Stimulated activated naive B cell treated with anti-CD40 and anti-IgM and Interleukin-4, amounts not matched to agents 10 μg/mL and 1 μg/mL and 100 μg/mL, for 72 hours (primary cell): ENCODE measurements around the gene REEP1.
"Not testable (repeated sequence)": the region's sequence is repeated elsewhere in the genome, so short reads cannot be mapped to it uniquely, and the experiment has no call there.

Experiments
- ATAC-seq, 2 donors: fragments of 150-1000 bp; cut with Tn5 transposase; replicated peaks; 2 replicates each; pipeline ENCODE4 v1.10.0; 2021; ENCODE audit warnings: moderate library complexity in 1 of 2
- DNase-seq: peaks from one replicate; pipeline ENCODE4 v3.0.0; 2021
- H3K27ac Mint-ChIP-seq: one replicate; pipeline ENCODE4 v1.8.0; 2022; ENCODE audit warnings: mild to moderate bottlenecking, mixed read lengths
- H3K27me3 Mint-ChIP-seq, 2 donors: one replicate each; pipeline ENCODE4 v1.8.0; 2022; ENCODE audit warnings: mixed read lengths in 2 of 2
- H3K36me3 Mint-ChIP-seq, 2 donors: one replicate each; pipeline ENCODE4 v1.8.0; 2022; ENCODE audit warnings: mixed read lengths in 2 of 2, mild to moderate bottlenecking in 1 of 2
- H3K4me1 Mint-ChIP-seq, 2 donors: one replicate each; pipeline ENCODE4 v1.8.0; 2022; ENCODE audit warnings: mixed read lengths in 2 of 2, mild to moderate bottlenecking in 1 of 2
- H3K4me3 Mint-ChIP-seq, 2 donors: one replicate each; pipeline ENCODE4 v1.8.0; 2022; ENCODE audit warnings: mild to moderate bottlenecking in 2 of 2, mixed read lengths in 2 of 2, moderate library complexity in 1 of 2
- H3K9me3 Mint-ChIP-seq, 2 donors: one replicate each; pipeline ENCODE4 v1.8.0; 2022; ENCODE audit warnings: mixed read lengths in 2 of 2, mild to moderate bottlenecking in 1 of 2

Gene REEP1

GRCh38 chr2:86364894-86365293 lies 27.5 kb upstream of the REEP1 start:
- H3K27ac Mint-ChIP-seq, result no peak overlapping the region
- peaks cover 0 to 4% of the 10 kb centered on the region in 2 donors for H3K9me3 Mint-ChIP-seq

GRCh38 chr2:86360776-86361175 lies 23.4 kb upstream of the REEP1 start:
- no peak overlapping the region for H3K27ac Mint-ChIP-seq
- peaks cover 6 to 7% of the 10 kb centered on the region in 2 donors for H3K4me1 Mint-ChIP-seq
- DNase-seq (no peak), ATAC-seq (no peak)
- peaks cover 0 to 11% of the 10 kb centered on the region in 2 donors for H3K27me3 Mint-ChIP-seq
- no peaks in the 10 kb centered on the region for H3K36me3 Mint-ChIP-seq
- peaks cover 0 to 1% of the 10 kb centered on the region in 2 donors for H3K9me3 Mint-ChIP-seq
- no peak overlapping the region for H3K4me3 Mint-ChIP-seq

More at GRCh38 chr2:86364894-86365293, 27.5 kb upstream of the REEP1 start:
- DNase-seq (no peak), ATAC-seq (no peak)
- H3K36me3 Mint-ChIP-seq, result peaks cover 0 to 2% of the 10 kb centered on the region in 2 donors
- no peak overlapping the region for H3K4me3 Mint-ChIP-seq
- H3K4me1 Mint-ChIP-seq, result peaks cover 4 to 7% of the 10 kb centered on the region in 2 donors
- peaks cover 0 to 5% of the 10 kb centered on the region in 2 donors for H3K27me3 Mint-ChIP-seq

- H3K4me1 Mint-ChIP-seq, result peaks cover 6 to 7% of the 10 kb centered on the region in 2 donors
- H3K27ac Mint-ChIP-seq, result no peak overlapping the region
- H3K27me3 Mint-ChIP-seq, result peaks cover 4 to 16% of the 10 kb centered on the region in 2 donors
- H3K4me3 Mint-ChIP-seq, result no peak overlapping the region
- no peaks in the 10 kb centered on the region for H3K9me3 Mint-ChIP-seq
- H3K36me3 Mint-ChIP-seq, result no peaks in the 10 kb centered on the region
- peak; percentile 71 to 81 for ATAC-seq
- no peak for DNase-seq
These were observed 21.5 kb upstream of the REEP1 start for GRCh38 chr2:86358957-86359356.

- H3K9me3 Mint-ChIP-seq, result no peaks in the 10 kb centered on the region
- ATAC-seq, result no peak
- H3K36me3 Mint-ChIP-seq, result no peaks in the 10 kb centered on the region
- DNase-seq, result no peak
- H3K27ac Mint-ChIP-seq, result no peak overlapping the region
- peaks cover 7 to 21% of the 10 kb centered on the region in 2 donors for H3K27me3 Mint-ChIP-seq
- peaks cover 6 to 7% of the 10 kb centered on the region in 2 donors for H3K4me1 Mint-ChIP-seq
- H3K4me3 Mint-ChIP-seq, result no peak overlapping the region
These were observed 20.1 kb upstream of the REEP1 start for GRCh38 chr2:86357392-86357963.

DNA sequence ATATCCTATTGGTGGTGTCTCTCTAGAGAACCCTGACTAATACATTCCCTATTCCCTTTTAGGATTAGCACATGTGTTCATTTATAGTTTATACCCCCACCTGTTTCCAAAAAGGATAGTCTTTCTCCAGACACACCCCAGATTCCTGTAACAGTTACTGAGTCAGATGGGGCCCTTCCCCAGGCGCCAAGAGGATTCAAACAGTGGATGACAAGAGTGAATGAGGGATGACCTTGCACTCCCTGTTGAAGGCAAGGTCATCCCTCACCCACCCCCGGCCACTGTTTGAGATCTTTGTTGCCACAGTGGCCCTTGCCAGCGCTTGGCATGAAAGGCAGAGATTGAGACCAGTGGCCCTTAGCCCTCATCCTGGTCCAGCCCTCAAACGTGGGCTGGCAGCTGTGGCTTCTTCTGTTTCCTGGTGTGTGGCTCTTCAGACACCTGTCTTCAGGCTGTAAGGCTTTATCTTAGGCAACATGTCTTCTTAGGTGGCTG lies 15.3 kb upstream of the REEP1 start:
- Mint-ChIP-seq H3K27me3 (peaks cover 25 to 36% of the 10 kb centered on the region in 2 donors), H3K9me3 (no peaks in the 10 kb centered on the region), H3K36me3 (no peaks in the 10 kb centered on the region), H3K4me1 (no peaks in the 10 kb centered on the region), H3K4me3 (no peak overlapping the region), H3K27ac (no peak overlapping the region)
- no peak for DNase-seq
- ATAC-seq, result no peak

DNA sequence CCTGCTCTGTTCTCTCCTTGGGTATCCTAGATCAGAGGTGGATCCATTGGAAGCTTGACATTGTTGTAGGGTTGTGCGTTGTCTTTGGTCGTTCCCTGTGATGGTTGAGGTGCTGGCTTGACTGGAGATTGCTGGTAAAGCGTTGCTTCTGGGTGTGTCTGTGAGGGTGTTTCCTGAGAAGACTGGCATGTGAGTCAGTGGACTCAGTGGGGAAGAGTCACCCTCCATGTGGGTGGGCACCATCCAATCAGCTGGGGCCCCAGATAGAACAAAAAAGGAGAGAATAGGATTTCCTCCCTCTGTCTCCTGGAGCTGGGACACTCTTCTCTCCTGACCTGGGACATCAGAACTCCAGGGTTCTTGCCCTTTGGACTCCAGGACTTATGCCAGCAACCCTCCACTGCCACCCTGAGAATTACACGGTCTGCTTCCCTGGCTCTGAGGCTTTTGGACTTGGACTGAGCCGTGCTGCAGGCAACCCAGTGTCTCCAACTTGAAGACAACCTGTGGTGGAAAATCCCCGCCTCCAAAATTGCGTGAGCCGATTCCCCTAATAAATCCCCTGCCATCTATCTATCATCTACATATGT lies 14.8 kb upstream of the REEP1 start:
- Mint-ChIP-seq H3K36me3 (no peaks in the 10 kb centered on the region), H3K27me3 (peaks cover 31 to 41% of the 10 kb centered on the region in 2 donors), H3K27ac (no peak overlapping the region), H3K4me3 (no peak overlapping the region), H3K4me1 (no peaks in the 10 kb centered on the region), H3K9me3 (no peaks in the 10 kb centered on the region)
- DNase-seq (no peak), ATAC-seq (no peak)

- Mint-ChIP-seq H3K27me3 (peaks cover 41 to 47% of the 10 kb centered on the region in 2 donors), H3K4me3 (no peak overlapping the region), H3K27ac (no peak overlapping the region), H3K4me1 (no peaks in the 10 kb centered on the region), H3K9me3 (no peaks in the 10 kb centered on the region), H3K36me3 (no peaks in the 10 kb centered on the region)
- DNase-seq, result no peak
- no peak for ATAC-seq
These were observed 13.3 kb upstream of the REEP1 start for GRCh38 chr2:86350751-86351150.

- Mint-ChIP-seq H3K27ac (no peak overlapping the region), H3K36me3 (no peaks in the 10 kb centered on the region), H3K9me3 (no peaks in the 10 kb centered on the region), H3K4me3 (no peak overlapping the region), H3K27me3 (peaks cover 34 to 44% of the 10 kb centered on the region in 2 donors), H3K4me1 (no peaks in the 10 kb centered on the region)
- DNase-seq (no peak), ATAC-seq (no peak)
These were observed 10.0 kb upstream of the REEP1 start for GRCh38 chr2:86347401-86347800.

DNA sequence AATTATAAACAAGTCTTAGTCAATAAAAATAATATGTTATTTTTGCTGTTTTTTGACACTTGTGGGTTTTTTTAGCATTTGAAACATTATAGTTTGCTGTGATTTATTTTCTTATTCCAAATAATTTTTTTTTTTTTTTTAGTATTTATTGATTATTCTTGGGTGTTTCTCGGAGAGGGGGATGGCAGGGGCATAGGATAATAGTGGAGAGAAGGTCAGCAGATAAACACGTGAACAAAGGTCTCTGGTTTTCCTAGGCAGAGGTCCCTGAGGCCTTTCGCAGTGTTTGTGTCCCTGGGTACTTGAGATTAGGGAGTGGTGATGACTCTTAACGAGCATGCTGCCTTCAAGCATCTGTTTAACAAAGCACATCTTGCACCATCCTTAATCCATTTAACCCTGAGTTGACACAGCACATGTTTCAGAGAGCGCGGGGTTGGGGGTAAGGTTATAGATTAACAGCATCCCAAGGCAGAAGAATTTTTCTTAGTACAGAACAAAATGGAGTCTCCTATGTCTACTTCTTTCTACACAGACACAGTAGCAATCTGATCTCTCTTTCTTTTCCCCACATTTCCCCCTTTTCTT lies 8.5 kb upstream of the REEP1 start:
- not testable (repeated sequence) for H3K27ac Mint-ChIP-seq, H3K4me3 Mint-ChIP-seq, ATAC-seq, H3K36me3 Mint-ChIP-seq, DNase-seq, H3K4me1 Mint-ChIP-seq, H3K9me3 Mint-ChIP-seq
- peaks cover 39 to 45% of the 10 kb centered on the region in 2 donors for H3K27me3 Mint-ChIP-seq

DNA sequence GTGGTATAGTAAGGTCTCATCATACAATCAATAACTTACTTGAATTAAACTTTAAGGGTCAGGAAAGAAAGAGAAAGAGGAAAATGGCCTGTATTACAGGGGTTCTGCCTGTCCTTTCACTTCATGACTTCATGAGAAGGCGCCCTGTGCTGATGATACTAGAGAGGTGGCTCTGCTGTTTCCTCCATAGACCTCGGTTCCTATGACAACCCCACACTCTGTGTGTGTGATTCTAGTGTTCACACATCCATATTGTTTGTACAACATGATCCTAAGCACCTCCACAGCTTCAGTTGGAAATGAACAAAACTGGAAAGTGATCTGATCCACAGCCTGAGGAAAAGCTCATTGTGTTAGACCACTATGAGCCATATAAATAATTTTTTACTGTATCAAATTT lies 7.0 kb upstream of the REEP1 start:
- Mint-ChIP-seq H3K4me1 (no peaks in the 10 kb centered on the region), H3K27ac (no peak overlapping the region), H3K36me3 (peaks cover 9 to 10% of the 10 kb centered on the region in 2 donors), H3K4me3 (no peak overlapping the region), H3K27me3 (peaks cover 45 to 58% of the 10 kb centered on the region in 2 donors), H3K9me3 (peaks cover 9% of the 10 kb centered on the region in 2 donors)
- ATAC-seq (no peak), DNase-seq (no peak)

DNA sequence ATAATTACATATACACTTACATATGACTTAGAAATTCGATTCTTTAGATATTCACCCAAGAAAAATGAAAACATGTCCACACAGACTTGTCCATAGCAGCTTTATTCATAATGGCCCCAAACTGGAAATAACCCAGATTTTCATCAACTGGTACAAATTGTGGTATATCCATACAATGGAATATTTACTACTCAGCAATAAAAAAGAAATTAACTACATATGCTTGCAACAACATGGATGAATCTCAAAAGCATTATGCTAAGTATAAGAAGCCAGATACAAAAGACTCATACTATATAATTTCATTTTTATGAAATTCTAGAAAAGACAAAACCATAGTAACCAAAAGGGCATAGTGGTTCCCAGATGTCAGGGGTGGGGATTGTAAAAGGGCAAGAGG lies 5.1 kb upstream of the REEP1 start:
- ATAC-seq (no peak), DNase-seq (no peak)
- Mint-ChIP-seq H3K9me3 (peaks cover 9% of the 10 kb centered on the region in 2 donors), H3K27ac (no peak overlapping the region), H3K4me1 (peaks cover 3 to 6% of the 10 kb centered on the region in 2 donors), H3K27me3 (peaks cover 49 to 58% of the 10 kb centered on the region in 2 donors), H3K4me3 (no peak overlapping the region), H3K36me3 (peaks cover 9 to 10% of the 10 kb centered on the region in 2 donors)

DNA sequence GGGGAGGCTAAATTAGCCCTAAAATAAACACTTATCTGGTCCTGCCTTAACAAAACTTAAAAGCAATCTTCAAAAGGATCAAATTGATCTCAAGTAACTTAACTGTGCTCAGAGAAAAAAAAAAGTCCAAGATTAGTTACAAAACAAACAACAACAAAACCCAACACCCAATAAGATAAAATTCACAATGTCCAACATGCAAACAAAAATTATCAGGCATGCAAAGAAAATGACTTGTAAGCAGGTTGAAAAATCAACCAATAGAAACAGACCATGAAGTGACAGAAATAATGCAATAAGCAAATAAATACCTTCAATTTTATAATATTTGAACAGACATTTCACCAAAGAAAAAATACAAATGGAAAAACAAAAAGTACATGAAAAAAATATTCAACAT lies 4.0 kb upstream of the REEP1 start:
- H3K9me3 Mint-ChIP-seq, result peaks cover 9% of the 10 kb centered on the region in 2 donors
- peaks cover 9 to 10% of the 10 kb centered on the region in 2 donors for H3K36me3 Mint-ChIP-seq
- ATAC-seq (no peak), DNase-seq (no peak)
- H3K4me1 Mint-ChIP-seq, result peaks cover 8 to 12% of the 10 kb centered on the region in 2 donors
- peaks cover 47 to 59% of the 10 kb centered on the region in 2 donors for H3K27me3 Mint-ChIP-seq
- no peak overlapping the region for H3K4me3 Mint-ChIP-seq
- no peak overlapping the region for H3K27ac Mint-ChIP-seq

DNA sequence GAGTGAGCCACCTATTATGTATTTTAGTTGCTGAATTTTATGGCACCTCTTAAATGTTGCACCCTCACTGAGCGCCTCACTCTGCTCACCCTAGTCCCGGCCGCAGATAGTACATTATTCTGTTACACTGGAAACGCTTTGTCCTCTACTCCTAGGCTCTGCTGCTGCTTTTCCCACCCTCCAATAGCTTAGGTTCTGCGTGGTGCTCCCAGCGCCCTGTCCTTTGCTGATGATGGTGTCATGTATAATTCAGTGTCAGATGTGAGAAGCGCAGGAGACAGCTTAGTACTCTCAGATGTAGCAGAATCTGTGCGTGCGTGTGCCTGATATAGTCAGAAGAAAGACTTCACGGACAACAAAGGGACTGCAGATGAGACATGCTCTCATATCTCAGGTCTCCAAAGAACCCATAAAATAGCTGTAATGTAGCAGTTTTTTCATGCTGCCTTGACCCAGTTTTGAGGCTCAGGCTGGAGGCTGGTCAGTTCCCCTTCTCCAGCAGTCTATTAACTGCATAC lies 1.4 kb upstream of the REEP1 start:
- DNase-seq (no peak), ATAC-seq (no peak)
- H3K36me3 Mint-ChIP-seq, result peaks cover 9 to 10% of the 10 kb centered on the region in 2 donors

DNA sequence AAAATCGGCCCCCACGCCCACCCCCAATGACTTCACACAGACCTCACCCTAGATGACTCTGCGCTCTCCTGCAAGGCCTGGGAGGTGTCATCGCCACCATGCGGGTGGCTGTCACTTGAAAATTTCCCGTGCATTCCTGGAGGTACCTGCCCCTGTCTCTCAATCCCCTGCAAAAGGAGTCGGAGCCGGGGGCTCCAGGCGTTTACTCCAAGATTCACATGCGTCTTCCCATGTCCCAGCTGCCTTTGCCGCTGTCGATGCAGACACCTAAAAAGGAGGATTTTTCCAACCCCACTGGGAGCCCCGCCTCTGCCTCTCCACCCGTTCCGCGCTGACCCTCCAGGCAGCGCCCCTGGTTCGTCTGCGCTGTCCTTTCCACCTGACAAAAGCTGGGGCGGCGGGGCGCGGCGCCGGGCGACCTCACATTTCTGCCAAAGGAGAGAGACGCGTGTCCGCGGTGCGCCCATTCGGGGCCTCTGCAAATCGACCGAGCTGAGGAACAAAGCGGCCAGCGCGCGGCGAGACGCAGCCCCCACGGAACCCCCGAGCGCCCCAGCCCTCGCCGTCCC lies 667 bp downstream of the REEP1 start:
- no peak for DNase-seq
- peaks cover 9 to 10% of the 10 kb centered on the region in 2 donors for H3K36me3 Mint-ChIP-seq
- H3K27ac Mint-ChIP-seq, result peak overlapping the region; percentile 44
- H3K27me3 Mint-ChIP-seq, result peaks cover 63 to 84% of the 10 kb centered on the region in 2 donors
- peak overlapping the region; percentile 81 to 86 for H3K4me3 Mint-ChIP-seq
- ATAC-seq, result peak; percentile 19 to 24
- peaks cover 12 to 18% of the 10 kb centered on the region in 2 donors for H3K4me1 Mint-ChIP-seq
- H3K9me3 Mint-ChIP-seq, result peaks cover 9% of the 10 kb centered on the region in 2 donors

More for the DNA sequence above, 1.4 kb upstream of the REEP1 start:
- Mint-ChIP-seq H3K9me3 (peaks cover 9% of the 10 kb centered on the region in 2 donors), H3K4me3 (no peak overlapping the region), H3K27ac (no peak overlapping the region), H3K4me1 (peaks cover 12 to 18% of the 10 kb centered on the region in 2 donors), H3K27me3 (peaks cover 60 to 70% of the 10 kb centered on the region in 2 donors)
